ENCODE measurements around the gene LDLRAD2.

Gene LDLRAD2

GRCh38 chr1:21871943-21872342, 59.9 kb downstream of the LDLRAD2 start:
- TF ChIP-seq, protein P1, sequence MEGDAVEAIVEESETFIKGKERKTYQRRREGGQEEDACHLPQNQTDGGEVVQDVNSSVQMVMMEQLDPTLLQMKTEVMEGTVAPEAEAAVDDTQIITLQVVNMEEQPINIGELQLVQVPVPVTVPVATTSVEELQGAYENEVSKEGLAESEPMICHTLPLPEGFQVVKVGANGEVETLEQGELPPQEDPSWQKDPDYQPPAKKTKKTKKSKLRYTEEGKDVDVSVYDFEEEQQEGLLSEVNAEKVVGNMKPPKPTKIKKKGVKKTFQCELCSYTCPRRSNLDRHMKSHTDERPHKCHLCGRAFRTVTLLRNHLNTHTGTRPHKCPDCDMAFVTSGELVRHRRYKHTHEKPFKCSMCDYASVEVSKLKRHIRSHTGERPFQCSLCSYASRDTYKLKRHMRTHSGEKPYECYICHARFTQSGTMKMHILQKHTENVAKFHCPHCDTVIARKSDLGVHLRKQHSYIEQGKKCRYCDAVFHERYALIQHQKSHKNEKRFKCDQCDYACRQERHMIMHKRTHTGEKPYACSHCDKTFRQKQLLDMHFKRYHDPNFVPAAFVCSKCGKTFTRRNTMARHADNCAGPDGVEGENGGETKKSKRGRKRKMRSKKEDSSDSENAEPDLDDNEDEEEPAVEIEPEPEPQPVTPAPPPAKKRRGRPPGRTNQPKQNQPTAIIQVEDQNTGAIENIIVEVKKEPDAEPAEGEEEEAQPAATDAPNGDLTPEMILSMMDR (IDR thresholded peaks at IDR 0.05; ENCODE audit: low read depth, low read length), result no peak
- DNase-seq (ENCODE audit: low read depth, low spot score), result no peak
- in situ Hi-C loops (cut with HindIII; ENCODE audit: low sequenced_read_pairs), result no loop called here
- no peak overlapping the region for H3K4me3 ChIP-seq (ENCODE audit: low read depth, low read length)

DNA sequence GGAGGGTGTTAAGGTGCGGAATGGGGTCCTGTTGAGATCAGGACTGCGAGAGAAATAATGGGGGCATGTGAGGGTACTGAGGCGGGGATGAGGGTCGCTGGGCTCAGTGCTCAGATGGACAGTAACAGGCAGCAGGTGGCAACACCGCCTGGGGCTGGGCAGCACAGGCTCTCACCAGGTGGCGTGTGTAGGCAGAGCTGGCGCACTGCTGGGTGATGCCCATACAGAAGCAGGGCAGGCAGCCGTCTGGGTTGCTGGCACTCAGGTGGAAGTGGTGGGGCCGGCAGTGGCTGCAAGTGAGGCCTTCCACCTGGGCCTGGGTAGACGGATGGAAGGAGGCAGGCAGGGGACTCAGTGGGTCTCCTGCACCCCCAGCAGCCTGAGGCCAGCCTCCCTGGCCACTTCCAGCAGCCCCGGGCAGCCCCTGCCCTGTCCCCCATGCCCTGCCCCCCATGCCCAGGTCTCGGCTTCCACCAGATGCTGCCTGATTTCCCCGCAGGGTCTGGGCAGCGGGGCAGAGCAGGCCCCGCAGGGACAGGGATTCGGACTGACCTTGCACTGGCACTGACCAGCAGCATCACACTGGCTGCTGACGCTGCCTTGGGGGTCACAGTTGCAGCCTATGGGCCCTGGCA, 60.5 kb downstream of the LDLRAD2 start:
- no peak for DNase-seq (ENCODE audit: low read depth, low spot score)
- TF ChIP-seq, protein P1 (IDR thresholded peaks at IDR 0.05; ENCODE audit: low read depth, low read length), result no peak
- no peak overlapping the region for H3K4me3 ChIP-seq (ENCODE audit: low read depth, low read length)
- in situ Hi-C loops (cut with HindIII; ENCODE audit: low sequenced_read_pairs), result no loop called here

- TF ChIP-seq, protein P1 (IDR thresholded peaks at IDR 0.05; ENCODE audit: low read depth, low read length), result no peak
- DNase-seq (ENCODE audit: low read depth, low spot score), result no peak
- in situ Hi-C loops (cut with HindIII; ENCODE audit: low sequenced_read_pairs), result no loop called here
- no peak overlapping the region for H3K4me3 ChIP-seq (ENCODE audit: low read depth, low read length)
Measured at GRCh38 chr1:21873174-21873573, 61.1 kb downstream of the LDLRAD2 start.

GRCh38 chr1:21873761-21874160, 61.7 kb downstream of the LDLRAD2 start:
- H3K4me3 ChIP-seq (ENCODE audit: low read depth, low read length), result no peak overlapping the region
- TF ChIP-seq, protein P1 (IDR thresholded peaks at IDR 0.05; ENCODE audit: low read depth, low read length), result no peak

GRCh38 chr1:21874328-21874727, 62.3 kb downstream of the LDLRAD2 start:
- in situ Hi-C loops (cut with HindIII; ENCODE audit: low sequenced_read_pairs), result no loop called here
- TF ChIP-seq, protein P1 (IDR thresholded peaks at IDR 0.05; ENCODE audit: low read depth, low read length), result no peak
- DNase-seq (ENCODE audit: low read depth, low spot score), result no peak
- no peak overlapping the region for H3K4me3 ChIP-seq (ENCODE audit: low read depth, low read length)

More at GRCh38 chr1:21873761-21874160, 61.7 kb downstream of the LDLRAD2 start:
- no peak for DNase-seq (ENCODE audit: low read depth, low spot score)
- in situ Hi-C loops (cut with HindIII; ENCODE audit: low sequenced_read_pairs), result no loop called here

Measured in astrocyte of the spinal cord (primary cell).